ENCODE results near the gene ZNF497.
"Not testable (repeated sequence)": the region's sequence is repeated elsewhere in the genome, so short reads cannot be mapped to it uniquely, and the experiment has no call there.

Gene ZNF497

DNA sequence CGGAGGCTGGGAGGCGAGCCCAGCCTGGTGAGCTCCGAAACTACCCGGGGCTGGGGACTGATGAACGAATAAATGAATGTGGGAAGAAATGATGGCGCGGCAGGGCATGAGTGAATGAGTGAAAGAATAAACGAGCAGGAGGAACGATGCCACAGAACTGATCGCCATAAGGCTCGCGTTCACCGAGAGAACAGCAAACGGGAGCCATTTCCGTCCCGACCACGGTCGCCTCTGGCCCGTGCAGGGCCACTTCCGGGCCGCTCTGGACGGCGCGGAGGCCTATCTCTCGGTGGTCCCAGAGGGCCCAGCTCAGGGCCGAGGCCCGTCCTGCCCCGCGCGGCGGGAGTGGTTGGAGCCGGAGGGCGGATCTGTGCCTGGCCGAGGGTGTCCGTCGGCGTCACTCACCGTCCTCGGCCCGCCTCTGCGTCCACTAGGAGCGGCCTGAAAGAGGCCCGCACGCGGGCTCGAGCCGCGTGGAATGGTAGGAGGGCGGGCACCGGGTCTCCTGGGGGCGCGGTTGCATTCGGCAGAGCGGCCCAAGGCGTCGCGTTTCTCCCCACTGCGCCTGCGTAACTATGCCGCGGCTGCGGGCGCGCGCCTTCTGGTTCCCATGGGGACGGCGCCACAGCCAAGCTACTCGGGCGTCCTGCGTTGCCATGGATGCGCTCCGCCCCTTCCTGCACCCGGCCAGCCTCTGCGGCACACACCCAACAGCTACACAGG lies at the start of gene ZNF497:
Gene ZNF497, minus strand, starts transcription at position 480 of the 723 bp plus-strand sequence. CDS start 5,116 bp downstream, outside the sequence.
- peak; percentile 91 for DNase-seq

DNA sequence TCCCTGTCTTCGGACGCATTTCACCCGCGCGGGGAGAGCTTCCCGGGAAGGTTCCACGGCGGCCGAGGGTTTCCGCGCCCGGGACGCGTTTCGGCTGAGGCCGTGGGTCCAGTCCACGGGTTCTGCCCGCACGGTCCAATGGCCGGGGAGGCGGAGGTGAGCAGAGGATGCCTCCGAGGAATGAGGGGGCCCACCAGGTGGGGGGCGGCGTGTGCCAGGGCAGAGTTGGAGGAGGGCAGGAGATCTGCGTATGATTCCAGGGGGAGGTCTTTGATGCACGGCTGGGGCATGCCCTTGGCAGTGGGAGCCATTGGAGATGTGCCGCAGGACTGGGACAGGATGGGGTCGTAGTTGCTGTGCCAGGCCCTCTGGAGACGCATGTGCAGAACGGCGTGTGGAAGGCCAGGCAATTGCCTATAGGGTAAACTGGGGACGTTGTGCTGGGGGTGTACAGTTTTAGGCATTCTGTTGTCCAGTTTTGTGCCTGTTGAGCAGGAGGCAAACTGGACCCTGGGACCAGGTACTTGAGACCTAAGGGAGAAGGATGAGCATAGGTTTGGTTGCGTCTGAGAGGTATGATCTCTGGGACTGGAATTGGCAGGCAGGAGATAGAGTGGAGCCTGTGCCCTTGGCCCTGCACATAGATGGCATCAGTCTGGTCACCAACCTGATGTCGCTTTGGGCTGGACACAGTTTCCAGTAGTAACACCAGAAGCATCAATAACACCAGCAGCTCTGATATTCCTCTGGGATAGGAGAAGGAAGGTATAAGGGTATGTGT lies 46.6 kb upstream of the ZNF497 start:
- peak; percentile 20 for DNase-seq

- peak; percentile 93 for DNase-seq
Observed at GRCh38 chr19:58408152-58409009, 45.8 kb upstream of the ZNF497 start, which contains the start of gene ZNF584. Gene ZNF584, plus strand, starts transcription at chr19:58408649. Its CDS starts 499 bp downstream, at chr19:58409148.

DNA sequence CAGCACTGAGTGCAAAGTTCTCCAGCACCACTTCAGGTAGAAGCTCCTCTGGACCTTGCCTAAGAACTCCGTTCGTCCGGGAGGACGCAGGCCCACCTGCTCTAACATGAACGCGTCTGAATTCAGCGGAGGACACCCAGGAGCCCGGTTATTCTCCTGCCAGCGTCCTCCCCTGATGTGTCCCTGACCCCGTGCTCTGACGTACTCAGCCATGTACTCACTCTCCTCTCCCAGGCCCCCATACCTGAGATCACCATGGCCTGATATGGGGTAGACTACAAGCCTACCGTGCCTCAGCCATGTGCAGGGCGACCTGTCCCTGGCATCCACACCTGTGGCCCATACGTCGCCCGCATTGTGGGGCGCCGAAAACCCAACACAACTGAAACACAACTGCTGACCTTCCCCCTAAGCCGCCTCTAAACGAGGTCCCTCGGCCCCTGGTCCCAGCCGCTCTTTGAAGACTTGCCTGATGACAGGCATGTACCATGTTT lies 45.2 kb upstream of the ZNF497 start:
- DNase-seq = peak; percentile 18

DNA sequence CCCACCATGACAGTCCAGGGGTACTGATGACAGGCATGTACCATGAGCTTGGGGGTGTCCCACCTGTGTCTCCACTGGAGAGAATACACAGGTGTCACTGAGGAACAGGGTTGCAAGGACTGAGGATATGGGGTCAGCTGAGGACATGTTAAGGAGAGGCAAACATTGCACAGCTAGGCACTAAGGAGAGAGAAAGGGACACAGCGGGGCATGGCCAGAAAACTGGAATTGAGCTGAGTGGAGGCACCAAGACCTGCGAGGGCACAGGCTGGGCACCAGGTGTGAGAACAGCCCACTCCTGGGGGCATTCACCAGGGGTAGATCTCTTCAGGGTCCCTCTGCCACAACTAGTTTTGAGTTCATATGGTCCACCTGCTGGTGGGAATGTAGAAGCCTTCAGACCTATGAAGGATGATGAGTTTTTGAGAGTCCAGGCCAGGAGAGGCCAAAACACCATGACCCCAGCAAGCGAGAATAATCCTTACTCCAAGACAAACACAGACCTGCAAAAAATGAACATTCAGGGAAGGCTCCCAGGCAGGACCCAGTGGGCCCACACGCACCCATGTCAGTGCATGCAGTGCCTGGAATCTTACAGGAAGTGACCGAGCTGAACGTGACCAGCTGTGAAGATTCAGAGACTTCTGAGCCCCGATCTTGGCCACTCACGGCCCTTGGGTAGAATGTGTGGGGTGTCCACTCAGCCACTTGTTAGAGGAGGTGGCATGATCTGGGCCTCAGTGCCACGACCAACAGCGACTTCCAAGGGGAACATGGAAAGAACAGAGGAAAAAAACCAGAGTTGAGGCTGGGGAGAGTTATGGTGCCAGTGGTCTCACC lies 44.5 kb upstream of the ZNF497 start:
- DNase-seq = no peak

DNA sequence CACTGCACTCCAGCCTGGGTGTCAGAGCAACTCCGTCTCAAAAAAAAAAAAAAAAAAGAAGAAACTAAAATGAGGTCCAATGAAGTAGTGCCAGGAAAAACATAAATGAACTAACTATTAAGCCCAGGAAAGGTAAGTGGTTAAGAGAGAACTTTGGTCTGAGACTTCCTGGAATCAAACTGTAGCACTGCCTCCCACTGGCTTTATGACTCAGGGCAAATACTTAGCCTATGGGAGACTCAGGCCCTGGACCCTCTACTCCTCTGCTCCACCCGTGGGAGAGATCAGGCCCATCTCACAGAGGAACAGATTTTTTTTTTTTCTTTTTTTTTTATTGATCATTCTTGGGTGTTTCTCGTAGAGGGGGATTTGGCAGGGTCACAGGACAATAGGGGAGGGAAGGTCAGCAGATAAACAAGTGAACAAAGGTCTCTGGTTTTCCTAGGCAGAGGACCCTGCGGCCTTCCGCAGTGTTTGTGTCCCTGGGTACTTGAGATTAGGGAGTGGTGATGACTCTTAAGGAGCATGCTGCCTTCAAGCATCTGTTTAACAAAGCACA lies 41.4 kb upstream of the ZNF497 start:
- DNase-seq = not testable (repeated sequence)

- no peak for DNase-seq
Observed at GRCh38 chr19:58401840-58402421, 39.4 kb upstream of the ZNF497 start.

- peak; percentile 98 for DNase-seq
Observed at GRCh38 chr19:58400916-58401839, 38.6 kb upstream of the ZNF497 start.

DNA sequence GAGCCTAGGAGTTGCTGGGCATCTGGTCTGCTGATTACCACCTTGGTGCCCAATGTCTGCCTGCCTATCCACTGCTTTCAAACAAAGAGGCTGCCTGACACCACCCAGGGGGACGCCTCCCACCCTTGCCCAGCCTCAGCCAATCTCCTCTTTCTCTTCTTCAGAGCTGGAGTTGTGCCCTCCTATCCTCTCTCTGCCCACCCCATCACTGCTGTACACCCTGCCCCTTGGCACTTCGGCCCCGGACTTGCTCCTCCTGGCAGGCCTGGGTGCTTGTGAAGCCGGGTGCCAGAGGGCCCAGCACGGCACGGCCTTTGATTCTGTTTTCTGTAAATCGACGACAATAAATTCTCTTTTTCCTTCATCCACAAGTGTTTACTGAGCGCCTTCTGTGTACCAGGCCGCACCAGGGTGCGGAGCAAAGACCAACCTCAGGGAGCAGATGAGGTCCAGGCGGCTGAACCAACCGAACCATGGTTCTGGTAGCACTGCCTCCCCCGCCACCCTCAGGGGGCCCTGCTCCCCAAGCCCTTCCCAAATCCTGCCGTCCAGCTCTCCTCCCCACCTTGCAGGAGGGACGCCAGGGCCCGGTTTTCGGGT lies 37.9 kb upstream of the ZNF497 start:
- DNase-seq = no peak

- no peak for DNase-seq
Observed at GRCh38 chr19:58399903-58400302, 37.4 kb upstream of the ZNF497 start.

DNA sequence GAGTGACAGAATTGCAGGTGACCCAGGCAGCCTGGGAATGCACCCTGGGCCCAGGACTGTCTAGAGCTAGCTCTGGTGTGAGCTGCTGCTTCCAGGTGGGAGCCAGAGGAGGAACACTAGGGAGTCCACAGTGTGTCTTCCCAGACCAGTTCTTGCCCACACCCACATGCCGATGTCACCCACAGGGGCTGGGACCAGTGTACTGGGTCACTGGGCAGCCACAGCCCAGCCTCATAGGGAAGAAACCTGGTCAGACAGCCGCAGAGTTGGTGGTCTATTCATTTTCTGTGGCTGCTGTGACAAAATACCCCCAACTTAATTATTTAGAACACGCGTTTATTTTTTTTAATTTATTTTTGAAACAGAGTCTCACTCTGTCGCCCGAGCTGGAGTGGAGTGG lies 36.0 kb upstream of the ZNF497 start:
- DNase-seq = no peak

DNA sequence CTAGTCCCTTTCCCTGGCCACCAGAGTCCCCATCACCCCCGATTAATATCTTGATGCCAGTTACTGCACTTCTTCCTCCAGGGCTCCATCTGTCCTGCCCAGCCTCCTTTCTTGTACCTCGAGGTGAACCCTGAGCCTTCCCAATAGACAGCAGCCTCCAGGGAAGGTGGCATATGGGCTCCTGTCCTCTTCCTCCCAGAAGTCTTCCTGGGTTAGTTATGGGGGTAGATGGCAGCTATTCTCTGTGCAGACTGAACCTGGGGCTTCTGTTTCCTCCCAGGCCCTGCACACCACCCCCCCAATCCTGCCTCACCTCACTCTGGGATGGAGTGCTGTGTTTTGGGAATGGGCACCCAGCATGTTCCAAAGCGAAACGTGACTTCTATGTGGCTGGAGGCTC lies 35.5 kb upstream of the ZNF497 start:
- no peak for DNase-seq

GRCh38 chr19:58397533-58398037 lies 35.0 kb upstream of the ZNF497 start:
- DNase-seq = no peak

- DNase-seq = no peak
Observed at GRCh38 chr19:58396691-58397532, 34.4 kb upstream of the ZNF497 start.

GRCh38 chr19:58395979-58396627 lies 33.6 kb upstream of the ZNF497 start:
- DNase-seq = no peak

GRCh38 chr19:58395220-58395978 lies 32.8 kb upstream of the ZNF497 start, which contains the start of gene RNF225:
Gene RNF225, plus strand, starts transcription at chr19:58395656. Its CDS starts 434 bp downstream, at chr19:58396090.
- DNase-seq = no peak

DNA sequence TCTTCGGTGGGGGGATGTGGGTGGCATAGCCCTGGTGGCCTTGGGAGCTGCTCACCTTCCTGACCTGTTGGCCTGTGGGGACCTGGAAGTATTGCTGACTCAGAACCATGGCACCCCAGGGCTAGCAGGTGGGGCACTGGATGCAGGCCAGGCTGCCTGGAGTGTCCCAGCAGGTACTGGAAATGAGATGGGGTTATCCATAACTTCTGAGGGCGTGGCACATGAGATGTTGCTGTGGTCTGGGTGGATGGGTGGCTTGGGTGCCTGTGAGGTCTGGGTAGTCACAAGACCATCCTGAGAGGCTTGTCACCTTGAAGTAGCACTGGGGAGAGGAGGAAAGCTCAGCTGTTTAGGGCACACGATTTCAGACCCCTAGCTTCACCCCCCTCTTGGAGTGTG lies 32.3 kb upstream of the ZNF497 start:
- no peak for DNase-seq

Measured in NCI-H1105 (cell line).